SK-N-SH (cell line): ENCODE measurements around the gene SNTG2. TPM values are rescaled to one million over a fixed set of nuclear protein-coding genes. Genes with fewer than 3 reads are reported as not detected.
A peak's percentile ranks its signal among the peaks of the same experiment; 100 is the strongest.

Experiments
- CTCF ChIA-PET: fragments of 300-600, 350-600 bp; formaldehyde crosslinking; extraction: SDS; loops from one replicate; lab custom pipeline; 2021; lab: Yijun Ruan, JAX
- POLR2A ChIA-PET: fragments of 350-600 bp; sonication (Branson Sonifier 250); formaldehyde crosslinking; extraction: SDS; loops from one replicate; lab custom pipeline; 2020; ENCODE audit warnings: antibody characterized with exemption, inconsistent platforms; lab: Yijun Ruan, JAX
- DNase-seq: peaks from one replicate; pipeline ENCODE4 v3.0.0; 2012
- H2AFZ ChIP-seq: fragments of 200-600 bp; sonication (generic); 2 replicates; pipeline ENCODE4 v1.8.1; 2016; ENCODE audit warnings: antibody characterized with exemption, mild to moderate bottlenecking, low read depth
- H3F3A ChIP-seq: fragments of 200-600 bp; sonication (generic); replicated peaks from 2 replicates; pipeline ENCODE3; 2016; ENCODE audit warnings: antibody characterized with exemption, mild to moderate bottlenecking; ENCODE audit not compliant: insufficient read depth
- H3K27ac ChIP-seq, 2 experiments: fragments of 200-500 bp in 1 of 2; fragments of 200-600 bp in 1 of 2; sonication (Bioruptor generic) in 1 of 2; sonication (generic), shearing (Covaris generic) in 1 of 2; 2 replicates each; pipeline versions ENCODE4 v1.5.1 to v1.6.1; 2014 to 2016; ENCODE audit warnings: low read depth in 2 of 2, inconsistent platforms in 1 of 2, low read length in 1 of 2, mild to moderate bottlenecking in 1 of 2, mixed read lengths in 1 of 2
- H3K27me3 ChIP-seq: fragments of 200-600 bp; sonication (generic), shearing (Covaris generic); 2 replicates; pipeline ENCODE4 v1.6.1; 2016; ENCODE audit warnings: mixed run types; ENCODE audit not compliant: insufficient read depth
- H3K36me3 ChIP-seq, 2 experiments: fragments of 200-500 bp in 1 of 2; fragments of 200-600 bp in 1 of 2; sonication (Bioruptor generic) in 1 of 2; sonication (generic) in 1 of 2; replicated peaks in 1 of 2; 2 replicates each; pipeline versions ENCODE3 to v1.5.1; 2014 to 2016; ENCODE audit warnings: low read length in 1 of 2, mild to moderate bottlenecking in 1 of 2; ENCODE audit not compliant: insufficient read depth in 2 of 2, control insufficient read depth in 1 of 2
- H3K4me1 ChIP-seq, 2 experiments: fragments of 200-500 bp in 1 of 2; fragments of 200-600 bp in 1 of 2; sonication (Bioruptor generic) in 1 of 2; sonication (generic), shearing (Covaris generic) in 1 of 2; 2 replicates each; pipeline versions ENCODE4 v1.5.1 to v1.6.1; 2014 to 2016; ENCODE audit warnings: low read depth in 1 of 2, low read length in 1 of 2, mixed run types in 1 of 2; ENCODE audit not compliant: insufficient read depth in 2 of 2, control insufficient read depth in 1 of 2
- H3K4me2 ChIP-seq: fragments of 200-600 bp; sonication (generic), shearing (Covaris generic); 2 replicates; pipeline ENCODE4 v1.6.1; 2017; ENCODE audit warnings: mixed run types
- H3K4me3 ChIP-seq, 2 experiments: fragments of 200-500 bp in 1 of 2; fragments of 200-600 bp in 1 of 2; sonication (Bioruptor generic) in 1 of 2; sonication (generic), shearing (Covaris generic) in 1 of 2; 2 replicates each; pipeline versions ENCODE4 v1.5.1 to v1.8.1; 2014 to 2016; ENCODE audit warnings: low read depth in 2 of 2, inconsistent platforms in 1 of 2, low read length in 1 of 2, mild to moderate bottlenecking in 1 of 2, mixed read lengths in 1 of 2, moderate library complexity in 1 of 2
- H3K79me2 ChIP-seq: fragments of 200-600 bp; sonication (generic); 2 replicates; pipeline ENCODE4 v1.8.1; 2017; ENCODE audit warnings: mild to moderate bottlenecking; ENCODE audit not compliant: insufficient read depth
- H3K9ac ChIP-seq: fragments of 200-600 bp; sonication (generic); 2 replicates; pipeline ENCODE4 v1.6.1; 2017; ENCODE audit warnings: mixed run types
- H3K9me2 ChIP-seq: fragments of 200-600 bp; sonication (generic); 2 replicates; pipeline ENCODE4 v1.6.1; 2017; ENCODE audit warnings: mixed run types
- H3K9me3 ChIP-seq: fragments of 200-600 bp; sonication (generic); 2 replicates; pipeline ENCODE4 v1.6.1; 2017; ENCODE audit warnings: mixed run types, mild to moderate bottlenecking, moderate library complexity
- H4K20me1 ChIP-seq: fragments of 200-600 bp; sonication (generic); 2 replicates; pipeline ENCODE4 v1.6.1; 2017; ENCODE audit warnings: mild to moderate bottlenecking, mixed run types; ENCODE audit not compliant: insufficient read depth
- RAD21 ChIP-seq: IDR thresholded peaks from 2 replicates; pipeline ENCODE4 v1.6.1; 2012; ENCODE audit warnings: mild to moderate bottlenecking, low read length
- SMC3 ChIP-seq: IDR thresholded peaks from 2 replicates; pipeline ENCODE4 v1.6.1; 2012; ENCODE audit warnings: low read depth, low read length, improper control_type of control experiment
- TAF1 ChIP-seq: IDR thresholded peaks from 2 replicates; pipeline ENCODE4 v1.6.1; 2012; ENCODE audit warnings: low read depth, mild to moderate bottlenecking, low read length, moderate library complexity, borderline replicate concordance
- WGBS: methylation state at CpG from one replicate; pipeline ENCODE4 v1.1.6; 2017; ENCODE audit warnings: low lambda C conversion rate; 5-methylcytosine and 5-hydroxymethylcytosine counted together
- polyA plus RNA-seq, 3 experiments: library from polyadenylated mRNA; depleted of rRNA; stranded (reverse); fragments of >200 nt; gene quantifications; 2 replicates each; pipeline ENCODE4 v1.2.3, GENCODE V29; 2012
- TF ChIP-seq, protein P1 (sequence below): fragments of 200-600 bp; sonication (generic); IDR thresholded peaks from 2 replicates; pipeline ENCODE4 v1.6.1; 2017; ENCODE audit warnings: antibody characterized with exemption, mild to moderate bottlenecking, moderate library complexity
- TF ChIP-seq, protein P2 (sequence below): IDR thresholded peaks from 2 replicates; pipeline ENCODE4 v1.6.1; 2012; ENCODE audit warnings: mild to moderate bottlenecking, low read depth, low read length, moderate library complexity

Gene SNTG2
- polyA plus RNA-seq, 1 of the 3 experiments (the other 2 are of a cell fraction) = not detected

- H3K9me3 ChIP-seq = no peaks in the 10 kb centered on the region
- H3K9me2 ChIP-seq = no peaks in the 10 kb centered on the region
- H3K27me3 ChIP-seq = no peaks in the 10 kb centered on the region
- no peaks in the 10 kb centered on the region for H4K20me1 ChIP-seq
- H3K27ac ChIP-seq = no peak overlapping the region
- H3K4me2 ChIP-seq = no peak overlapping the region
- POLR2A ChIA-PET = no interaction called here
- no peaks in the 10 kb centered on the region for H3K36me3 ChIP-seq
- H3F3A ChIP-seq = no peaks in the 10 kb centered on the region
- H2AFZ ChIP-seq = no peak overlapping the region
- WGBS = 46% methylated on average over 7 of the region's 7 CpGs
- H3K4me3 ChIP-seq = no peak overlapping the region; a peak in 1 of 4 replicates
- peaks cover 0 to 5% of the 10 kb centered on the region in 2 experiments; a peak in 1 of 4 replicates for H3K4me1 ChIP-seq
- TF ChIP-seq SMC3 = peak; percentile 31; the same call in 1 of the 2 replicates
- peak; percentile 69 for TF ChIP-seq RAD21
- no peak for TF ChIP-seq TAF1
- TF ChIP-seq, protein P1, sequence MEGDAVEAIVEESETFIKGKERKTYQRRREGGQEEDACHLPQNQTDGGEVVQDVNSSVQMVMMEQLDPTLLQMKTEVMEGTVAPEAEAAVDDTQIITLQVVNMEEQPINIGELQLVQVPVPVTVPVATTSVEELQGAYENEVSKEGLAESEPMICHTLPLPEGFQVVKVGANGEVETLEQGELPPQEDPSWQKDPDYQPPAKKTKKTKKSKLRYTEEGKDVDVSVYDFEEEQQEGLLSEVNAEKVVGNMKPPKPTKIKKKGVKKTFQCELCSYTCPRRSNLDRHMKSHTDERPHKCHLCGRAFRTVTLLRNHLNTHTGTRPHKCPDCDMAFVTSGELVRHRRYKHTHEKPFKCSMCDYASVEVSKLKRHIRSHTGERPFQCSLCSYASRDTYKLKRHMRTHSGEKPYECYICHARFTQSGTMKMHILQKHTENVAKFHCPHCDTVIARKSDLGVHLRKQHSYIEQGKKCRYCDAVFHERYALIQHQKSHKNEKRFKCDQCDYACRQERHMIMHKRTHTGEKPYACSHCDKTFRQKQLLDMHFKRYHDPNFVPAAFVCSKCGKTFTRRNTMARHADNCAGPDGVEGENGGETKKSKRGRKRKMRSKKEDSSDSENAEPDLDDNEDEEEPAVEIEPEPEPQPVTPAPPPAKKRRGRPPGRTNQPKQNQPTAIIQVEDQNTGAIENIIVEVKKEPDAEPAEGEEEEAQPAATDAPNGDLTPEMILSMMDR = peak; percentile 13; the same call in 1 of the 2 replicates
- no peak overlapping the region for H3K9ac ChIP-seq
- no peaks in the 10 kb centered on the region for H3K79me2 ChIP-seq
- CTCF ChIA-PET = interaction anchor here (0.8 to 4.7 kb wide), 5 partner anchors 10 to 415 kb away, joined by 3 to 32 read pairs (median 4); no protein-coding TSS in a partner anchor
- peak; percentile 61 for DNase-seq
Observed at GRCh38 chr2:1136067-1136466, 185.4 kb downstream of the SNTG2 start.

- Histone ChIP-seq H4K20me1 (no peaks in the 10 kb centered on the region), H3K27ac (no peak overlapping the region), H3K27me3 (no peaks in the 10 kb centered on the region), H3K79me2 (no peaks in the 10 kb centered on the region), H3K9me3 (no peaks in the 10 kb centered on the region), H3K4me3 (no peak overlapping the region), H3F3A (no peaks in the 10 kb centered on the region), H3K36me3 (no peaks in the 10 kb centered on the region), H2AFZ (no peak overlapping the region), H3K4me2 (no peak overlapping the region), H3K9me2 (no peaks in the 10 kb centered on the region), H3K4me1 (peaks cover 0 to 3% of the 10 kb centered on the region in 2 experiments; a peak in 1 of 4 replicates), H3K9ac (no peak overlapping the region)
- POLR2A ChIA-PET = no interaction called here
- no peak for DNase-seq
- TF ChIP-seq, protein P2, sequence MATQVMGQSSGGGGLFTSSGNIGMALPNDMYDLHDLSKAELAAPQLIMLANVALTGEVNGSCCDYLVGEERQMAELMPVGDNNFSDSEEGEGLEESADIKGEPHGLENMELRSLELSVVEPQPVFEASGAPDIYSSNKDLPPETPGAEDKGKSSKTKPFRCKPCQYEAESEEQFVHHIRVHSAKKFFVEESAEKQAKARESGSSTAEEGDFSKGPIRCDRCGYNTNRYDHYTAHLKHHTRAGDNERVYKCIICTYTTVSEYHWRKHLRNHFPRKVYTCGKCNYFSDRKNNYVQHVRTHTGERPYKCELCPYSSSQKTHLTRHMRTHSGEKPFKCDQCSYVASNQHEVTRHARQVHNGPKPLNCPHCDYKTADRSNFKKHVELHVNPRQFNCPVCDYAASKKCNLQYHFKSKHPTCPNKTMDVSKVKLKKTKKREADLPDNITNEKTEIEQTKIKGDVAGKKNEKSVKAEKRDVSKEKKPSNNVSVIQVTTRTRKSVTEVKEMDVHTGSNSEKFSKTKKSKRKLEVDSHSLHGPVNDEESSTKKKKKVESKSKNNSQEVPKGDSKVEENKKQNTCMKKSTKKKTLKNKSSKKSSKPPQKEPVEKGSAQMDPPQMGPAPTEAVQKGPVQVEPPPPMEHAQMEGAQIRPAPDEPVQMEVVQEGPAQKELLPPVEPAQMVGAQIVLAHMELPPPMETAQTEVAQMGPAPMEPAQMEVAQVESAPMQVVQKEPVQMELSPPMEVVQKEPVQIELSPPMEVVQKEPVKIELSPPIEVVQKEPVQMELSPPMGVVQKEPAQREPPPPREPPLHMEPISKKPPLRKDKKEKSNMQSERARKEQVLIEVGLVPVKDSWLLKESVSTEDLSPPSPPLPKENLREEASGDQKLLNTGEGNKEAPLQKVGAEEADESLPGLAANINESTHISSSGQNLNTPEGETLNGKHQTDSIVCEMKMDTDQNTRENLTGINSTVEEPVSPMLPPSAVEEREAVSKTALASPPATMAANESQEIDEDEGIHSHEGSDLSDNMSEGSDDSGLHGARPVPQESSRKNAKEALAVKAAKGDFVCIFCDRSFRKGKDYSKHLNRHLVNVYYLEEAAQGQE = no peak
- no peak for TF ChIP-seq SMC3
- WGBS = 27% methylated on average over 7 of the region's 7 CpGs
- CTCF ChIA-PET = interaction anchor here (0.8 to 4.7 kb wide), 5 partner anchors 9 to 414 kb away, joined by 3 to 32 read pairs (median 4); no protein-coding TSS in a partner anchor
Observed at GRCh38 chr2:1136846-1137245, 186.2 kb downstream of the SNTG2 start.
